ENCODE measurements around the gene SH3PXD2B.

The SH3PXD2B gene

GRCh38 chr5:172493002-172493401 lies 38.7 kb upstream of the SH3PXD2B start:
- no peak for TF ChIP-seq MAX (IDR thresholded peaks at IDR 0.05)
- no peak for TF ChIP-seq EGR1 (IDR thresholded peaks at IDR 0.05)
- no peak for TF ChIP-seq TAF1 (IDR thresholded peaks at IDR 0.05; ENCODE audit: low read depth)
- TF ChIP-seq RAD21 (IDR thresholded peaks at IDR 0.05; ENCODE audit: low read depth): no peak

GRCh38 chr5:172492097-172492840 lies 37.9 kb upstream of the SH3PXD2B start:
- TF ChIP-seq, protein P1, sequence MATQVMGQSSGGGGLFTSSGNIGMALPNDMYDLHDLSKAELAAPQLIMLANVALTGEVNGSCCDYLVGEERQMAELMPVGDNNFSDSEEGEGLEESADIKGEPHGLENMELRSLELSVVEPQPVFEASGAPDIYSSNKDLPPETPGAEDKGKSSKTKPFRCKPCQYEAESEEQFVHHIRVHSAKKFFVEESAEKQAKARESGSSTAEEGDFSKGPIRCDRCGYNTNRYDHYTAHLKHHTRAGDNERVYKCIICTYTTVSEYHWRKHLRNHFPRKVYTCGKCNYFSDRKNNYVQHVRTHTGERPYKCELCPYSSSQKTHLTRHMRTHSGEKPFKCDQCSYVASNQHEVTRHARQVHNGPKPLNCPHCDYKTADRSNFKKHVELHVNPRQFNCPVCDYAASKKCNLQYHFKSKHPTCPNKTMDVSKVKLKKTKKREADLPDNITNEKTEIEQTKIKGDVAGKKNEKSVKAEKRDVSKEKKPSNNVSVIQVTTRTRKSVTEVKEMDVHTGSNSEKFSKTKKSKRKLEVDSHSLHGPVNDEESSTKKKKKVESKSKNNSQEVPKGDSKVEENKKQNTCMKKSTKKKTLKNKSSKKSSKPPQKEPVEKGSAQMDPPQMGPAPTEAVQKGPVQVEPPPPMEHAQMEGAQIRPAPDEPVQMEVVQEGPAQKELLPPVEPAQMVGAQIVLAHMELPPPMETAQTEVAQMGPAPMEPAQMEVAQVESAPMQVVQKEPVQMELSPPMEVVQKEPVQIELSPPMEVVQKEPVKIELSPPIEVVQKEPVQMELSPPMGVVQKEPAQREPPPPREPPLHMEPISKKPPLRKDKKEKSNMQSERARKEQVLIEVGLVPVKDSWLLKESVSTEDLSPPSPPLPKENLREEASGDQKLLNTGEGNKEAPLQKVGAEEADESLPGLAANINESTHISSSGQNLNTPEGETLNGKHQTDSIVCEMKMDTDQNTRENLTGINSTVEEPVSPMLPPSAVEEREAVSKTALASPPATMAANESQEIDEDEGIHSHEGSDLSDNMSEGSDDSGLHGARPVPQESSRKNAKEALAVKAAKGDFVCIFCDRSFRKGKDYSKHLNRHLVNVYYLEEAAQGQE (IDR thresholded peaks at IDR 0.05; ENCODE audit: low read depth): no peak
- TF ChIP-seq USF1 (IDR thresholded peaks at IDR 0.05) (no peak), ZBTB7A (IDR thresholded peaks at IDR 0.05; ENCODE audit: low read depth) (no peak), FOXM1 (IDR thresholded peaks at IDR 0.05; ENCODE audit: borderline replicate concordance, low read depth) (no peak), NFIC (IDR thresholded peaks at IDR 0.05) (no peak), MAX (IDR thresholded peaks at IDR 0.05) (no peak), TCF12 (IDR thresholded peaks at IDR 0.05; ENCODE audit: low read depth) (no peak), EP300 (IDR thresholded peaks at IDR 0.05; ENCODE audit: borderline replicate concordance) (no peak), RAD21 (IDR thresholded peaks at IDR 0.05; ENCODE audit: low read depth) (no peak), TEAD4 (IDR thresholded peaks at IDR 0.05) (no peak), TAF1 (IDR thresholded peaks at IDR 0.05; ENCODE audit: low read depth) (no peak), EGR1 (IDR thresholded peaks at IDR 0.05) (no peak)

DNA sequence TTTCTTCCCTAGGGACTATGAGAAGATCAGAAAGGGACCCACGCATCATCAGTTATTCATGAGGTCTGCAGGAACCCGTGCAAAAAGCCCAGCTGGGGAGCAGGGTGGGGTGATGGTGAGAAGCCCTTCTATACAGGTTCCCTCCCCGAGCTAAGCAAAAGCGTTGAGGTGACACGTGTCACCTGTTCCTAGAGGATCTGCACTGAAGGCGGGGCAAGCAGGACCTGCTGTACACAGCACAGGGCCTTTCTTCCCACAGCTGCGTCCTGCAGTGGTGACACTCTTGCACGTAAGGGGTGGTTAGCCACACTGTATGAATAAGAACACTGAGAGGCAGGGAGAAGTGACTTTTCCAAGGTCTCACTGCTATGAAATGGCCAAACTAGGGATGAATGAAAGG lies 37.2 kb upstream of the SH3PXD2B start:
- TF ChIP-seq NFIC (IDR thresholded peaks at IDR 0.05) (no peak), USF1 (IDR thresholded peaks at IDR 0.05) (no peak), TCF12 (IDR thresholded peaks at IDR 0.05; ENCODE audit: low read depth) (no peak), MAX (IDR thresholded peaks at IDR 0.05) (no peak), EP300 (IDR thresholded peaks at IDR 0.05; ENCODE audit: borderline replicate concordance) (no peak), TAF1 (IDR thresholded peaks at IDR 0.05; ENCODE audit: low read depth) (no peak), TEAD4 (IDR thresholded peaks at IDR 0.05) (no peak), CEBPB (IDR thresholded peaks at IDR 0.05) (no peak), EGR1 (IDR thresholded peaks at IDR 0.05) (no peak), RAD21 (IDR thresholded peaks at IDR 0.05; ENCODE audit: low read depth) (no peak), FOXM1 (IDR thresholded peaks at IDR 0.05; ENCODE audit: borderline replicate concordance, low read depth) (no peak), YY1 (IDR thresholded peaks at IDR 0.05; ENCODE audit: low read depth) (no peak), CREB1 (IDR thresholded peaks at IDR 0.05; ENCODE audit: low read depth) (no peak), ZBTB7A (IDR thresholded peaks at IDR 0.05; ENCODE audit: low read depth) (no peak)
- TF ChIP-seq, protein P1 (IDR thresholded peaks at IDR 0.05; ENCODE audit: low read depth): no peak

DNA sequence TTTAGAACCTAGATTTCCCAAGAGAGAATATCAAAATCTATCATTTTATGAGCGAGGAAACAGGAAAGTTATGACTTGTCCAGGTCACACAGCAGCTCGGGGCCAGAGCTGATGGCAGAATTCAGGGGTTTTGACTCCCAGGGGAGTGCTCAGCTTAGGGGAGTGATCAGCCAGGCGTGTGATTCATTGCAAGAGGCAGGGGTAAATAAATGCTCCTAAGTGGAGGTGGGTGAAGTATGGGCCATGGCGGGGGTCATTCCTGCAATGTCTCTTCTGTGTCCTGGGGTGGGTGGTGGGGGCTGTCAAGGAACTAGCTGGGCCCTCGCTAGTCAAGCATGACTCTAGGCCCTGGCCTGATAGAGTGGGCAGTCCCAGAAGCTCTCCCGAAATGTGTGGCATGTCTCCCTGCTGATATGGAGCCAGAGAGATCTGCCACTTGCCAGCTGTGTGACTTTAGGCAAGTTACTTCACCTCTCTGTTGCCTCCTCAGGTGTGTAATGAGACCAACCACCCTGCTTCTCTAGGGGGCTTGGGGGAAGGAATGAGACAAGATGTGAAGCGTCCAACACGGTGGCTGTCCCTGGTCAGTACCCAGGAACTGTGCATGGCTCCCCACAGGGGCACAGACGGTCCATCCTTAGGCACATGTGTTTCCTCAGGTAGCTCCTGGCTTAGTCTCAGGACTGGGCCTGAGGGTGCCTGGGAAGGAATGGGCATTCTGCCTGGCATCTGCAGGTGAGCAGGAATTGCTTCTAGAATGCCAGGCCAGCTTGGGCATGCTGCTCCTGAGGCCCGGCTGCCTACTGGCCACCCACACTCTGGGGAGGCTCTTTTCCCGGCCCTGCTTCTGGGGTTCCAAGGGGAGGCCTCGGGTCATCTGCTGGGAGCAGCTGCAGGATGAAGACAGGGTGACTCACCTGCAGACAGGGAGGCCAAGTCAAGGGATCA lies 36.5 kb upstream of the SH3PXD2B start:
- no peak for TF ChIP-seq YY1 (IDR thresholded peaks at IDR 0.05; ENCODE audit: low read depth)

DNA sequence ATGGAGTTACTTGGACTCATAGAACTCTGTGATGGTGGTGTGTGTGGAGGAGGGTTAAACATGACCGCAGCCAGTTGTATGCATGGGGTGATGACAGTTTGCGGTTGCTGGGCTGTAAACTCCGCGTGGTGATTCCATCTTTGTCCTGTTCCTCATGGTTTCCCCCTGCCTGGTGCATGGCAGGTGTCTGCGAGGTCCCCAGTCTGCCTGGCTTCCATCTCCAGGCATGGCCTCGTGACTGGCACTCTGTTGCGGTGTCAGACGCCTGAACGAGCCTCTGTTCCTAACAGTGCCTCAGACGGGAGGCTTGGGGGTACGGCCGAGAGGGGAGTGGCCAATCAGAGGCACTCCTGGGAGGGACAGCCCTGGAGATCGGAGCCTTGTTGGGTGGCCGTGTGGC lies 33.9 kb upstream of the SH3PXD2B start:
- TF ChIP-seq RAD21 (IDR thresholded peaks at IDR 0.05; ENCODE audit: low read depth) (no peak), USF1 (IDR thresholded peaks at IDR 0.05) (no peak), YY1 (IDR thresholded peaks at IDR 0.05; ENCODE audit: low read depth) (no peak), TAF1 (IDR thresholded peaks at IDR 0.05; ENCODE audit: low read depth) (no peak), NFIC (IDR thresholded peaks at IDR 0.05) (no peak), EGR1 (IDR thresholded peaks at IDR 0.05) (no peak), CREB1 (IDR thresholded peaks at IDR 0.05; ENCODE audit: low read depth) (no peak), EP300 (IDR thresholded peaks at IDR 0.05; ENCODE audit: borderline replicate concordance) (no peak), FOXM1 (IDR thresholded peaks at IDR 0.05; ENCODE audit: borderline replicate concordance, low read depth) (no peak), TEAD4 (IDR thresholded peaks at IDR 0.05) (no peak), MAX (IDR thresholded peaks at IDR 0.05) (no peak)
